GM18526 (cell line): ENCODE data around the gene DPP10.

Source experiments
- POLR2A ChIP-seq: IDR thresholded peaks from 3 replicates; pipeline ENCODE4 v1.6.1; 2011; ENCODE audit not compliant: insufficient read length; ENCODE audit errors: extremely low read depth

DPP10 gene

GRCh38 chr2:114642166-114642770, 199.8 kb downstream of the DPP10 start:
- TF ChIP-seq POLR2A: no peak

GRCh38 chr2:114642988-114643553, 200.6 kb downstream of the DPP10 start:
- TF ChIP-seq POLR2A: no peak

GRCh38 chr2:114651933-114652332, 209.5 kb downstream of the DPP10 start:
- no peak for TF ChIP-seq POLR2A

GRCh38 chr2:114659880-114660279, 217.4 kb downstream of the DPP10 start:
- TF ChIP-seq POLR2A: no peak

GRCh38 chr2:114661971-114662939, 219.8 kb downstream of the DPP10 start:
- no peak for TF ChIP-seq POLR2A

GRCh38 chr2:114668415-114668814, 226.0 kb downstream of the DPP10 start:
- TF ChIP-seq POLR2A: no peak

GRCh38 chr2:114683251-114683650, 240.8 kb downstream of the DPP10 start:
- no peak for TF ChIP-seq POLR2A

GRCh38 chr2:114684403-114684802, 242.0 kb downstream of the DPP10 start:
- TF ChIP-seq POLR2A: no peak

- no peak for TF ChIP-seq POLR2A
Observed at GRCh38 chr2:114685102-114685501, 242.7 kb downstream of the DPP10 start.

- no peak for TF ChIP-seq POLR2A
Observed at GRCh38 chr2:114688241-114688640, 245.8 kb downstream of the DPP10 start.

- no peak for TF ChIP-seq POLR2A
Observed at GRCh38 chr2:114698520-114698919, 256.1 kb downstream of the DPP10 start.

- TF ChIP-seq POLR2A: no peak
Observed at GRCh38 chr2:114699423-114699944, 257.0 kb downstream of the DPP10 start.

- TF ChIP-seq POLR2A: no peak
Observed at GRCh38 chr2:114700440-114700839, 258.0 kb downstream of the DPP10 start.

GRCh38 chr2:114709936-114710850, 267.8 kb downstream of the DPP10 start:
- no peak for TF ChIP-seq POLR2A

- no peak for TF ChIP-seq POLR2A
Observed at GRCh38 chr2:114714313-114714712, 271.9 kb downstream of the DPP10 start.
